GM19239 (cell line): Measurements from ENCODE around the gene LRIT3.

Experiments used
- DNase-seq: peaks from one replicate; pipeline ENCODE4 v3.0.0; 2011; ENCODE audit warnings: low spot score; ENCODE audit not compliant: insufficient read length
- FAIRE-seq: peaks from 2 replicates; lab custom pipeline; 2011; peaks lifted over from hg19 to GRCh38; lab: Jason Lieb, UNC

The LRIT3 gene, protein sequence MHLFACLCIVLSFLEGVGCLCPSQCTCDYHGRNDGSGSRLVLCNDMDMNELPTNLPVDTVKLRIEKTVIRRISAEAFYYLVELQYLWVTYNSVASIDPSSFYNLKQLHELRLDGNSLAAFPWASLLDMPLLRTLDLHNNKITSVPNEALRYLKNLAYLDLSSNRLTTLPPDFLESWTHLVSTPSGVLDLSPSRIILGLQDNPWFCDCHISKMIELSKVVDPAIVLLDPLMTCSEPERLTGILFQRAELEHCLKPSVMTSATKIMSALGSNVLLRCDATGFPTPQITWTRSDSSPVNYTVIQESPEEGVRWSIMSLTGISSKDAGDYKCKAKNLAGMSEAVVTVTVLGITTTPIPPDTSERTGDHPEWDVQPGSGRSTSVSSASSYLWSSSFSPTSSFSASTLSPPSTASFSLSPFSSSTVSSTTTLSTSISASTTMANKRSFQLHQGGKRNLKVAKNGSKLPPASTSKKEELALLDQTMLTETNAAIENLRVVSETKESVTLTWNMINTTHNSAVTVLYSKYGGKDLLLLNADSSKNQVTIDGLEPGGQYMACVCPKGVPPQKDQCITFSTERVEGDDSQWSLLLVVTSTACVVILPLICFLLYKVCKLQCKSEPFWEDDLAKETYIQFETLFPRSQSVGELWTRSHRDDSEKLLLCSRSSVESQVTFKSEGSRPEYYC

DNA sequence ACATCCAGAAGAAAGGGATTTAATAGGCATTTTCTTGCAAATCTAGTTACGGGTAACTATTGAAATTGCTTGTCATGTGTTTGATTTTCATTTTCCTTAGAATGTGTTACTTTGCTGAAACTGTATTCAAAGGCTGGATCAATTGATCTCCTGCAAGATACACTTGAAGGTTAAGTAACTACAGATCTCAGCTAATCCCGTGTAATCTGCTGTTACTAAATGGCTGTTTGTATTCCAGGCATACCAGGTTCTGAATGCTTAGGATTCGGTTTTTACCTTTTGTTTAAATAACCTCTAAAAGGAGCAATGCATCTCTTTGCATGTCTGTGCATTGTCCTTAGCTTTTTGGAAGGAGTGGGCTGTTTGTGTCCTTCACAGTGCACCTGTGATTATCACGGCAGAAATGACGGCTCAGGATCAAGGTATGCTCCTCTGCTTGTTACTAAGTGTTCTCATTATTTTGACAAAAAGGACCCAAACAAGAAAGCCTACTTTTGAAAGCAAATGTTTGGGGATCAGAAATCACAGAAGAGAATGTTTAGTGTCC lies at the start of gene LRIT3:
Gene LRIT3 (plus strand): TSS at position 212 of the 547 bp plus-strand sequence. CDS start 95 bp downstream, at position 307.
- FAIRE-seq = no peak
- no peak for DNase-seq

DNA sequence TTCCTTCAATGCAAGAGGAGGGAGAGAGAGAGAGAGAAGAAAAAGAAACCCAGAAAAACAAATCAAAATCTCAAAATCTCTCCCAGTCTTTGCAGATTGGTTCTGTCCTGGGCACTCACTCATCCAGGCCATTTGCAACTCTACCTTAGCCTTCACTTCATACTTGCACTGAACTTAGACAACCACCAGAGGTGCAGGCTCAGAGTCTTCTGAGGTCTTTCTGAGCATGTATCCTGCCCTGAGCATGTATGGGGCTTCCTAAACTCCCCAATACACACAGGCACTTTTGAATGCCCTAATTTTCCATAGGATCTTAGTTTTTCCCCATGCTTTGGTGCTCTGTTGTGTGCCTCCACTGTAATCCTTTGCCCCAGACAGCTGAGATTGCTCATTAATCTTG lies 49.0 kb upstream of the LRIT3 start:
- FAIRE-seq (no peak), DNase-seq (no peak)

DNA sequence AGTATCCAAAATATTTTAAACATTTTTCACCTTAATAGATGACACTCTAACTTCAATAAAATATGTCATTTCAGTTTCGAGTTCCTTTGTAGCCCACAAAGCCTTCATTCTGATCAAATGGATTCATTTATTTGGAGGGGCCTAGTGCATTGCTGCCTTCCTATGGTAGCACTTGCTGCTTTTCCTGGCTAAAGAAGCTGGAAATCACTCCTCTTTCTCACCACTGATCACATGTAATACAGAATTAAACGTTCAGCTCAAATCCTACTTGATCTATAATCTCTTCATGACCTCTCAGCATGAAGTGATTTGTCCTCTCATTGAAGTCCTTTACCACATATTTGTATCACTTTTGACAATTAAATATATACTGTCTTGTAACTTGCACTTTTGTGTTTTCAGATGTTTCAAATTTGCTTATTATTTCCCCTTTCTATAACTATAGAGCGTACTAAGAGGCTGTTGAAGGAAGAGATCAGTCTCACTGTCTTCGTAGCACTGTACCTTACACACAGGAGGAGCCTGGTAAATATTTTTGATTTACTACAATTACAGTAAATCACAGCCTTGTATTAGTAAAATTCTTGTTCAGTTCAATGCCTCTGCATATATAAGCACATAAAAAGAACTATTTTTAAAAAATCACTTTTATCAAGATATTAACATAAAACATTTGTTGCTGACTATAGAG lies 46.7 kb upstream of the LRIT3 start:
- DNase-seq (no peak), FAIRE-seq (no peak)

DNA sequence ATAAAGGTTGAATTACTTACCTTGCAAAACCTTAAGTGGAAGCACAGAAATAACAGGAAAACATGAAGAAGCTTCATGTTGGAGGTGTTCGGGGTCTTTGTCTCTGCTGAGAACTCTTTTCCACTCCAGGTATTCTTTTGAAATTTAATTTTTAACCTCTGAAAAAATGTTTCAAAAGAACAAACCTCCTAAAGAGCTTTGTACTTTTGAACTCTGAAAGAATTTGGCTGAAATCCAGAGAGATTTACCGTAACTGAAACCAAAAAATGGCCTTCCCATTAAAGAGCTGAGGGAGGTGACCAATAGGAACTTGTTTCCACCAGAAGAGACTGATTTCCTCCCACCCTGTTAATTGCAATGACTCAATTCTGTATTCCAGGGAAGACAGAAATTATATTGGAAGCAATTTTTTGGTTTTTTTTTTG lies 46.0 kb upstream of the LRIT3 start, which contains the start of gene CFI:
Gene CFI (minus strand): TSS at position 105 of the 425 bp plus-strand sequence. CDS start 28 bp downstream, at position 77.
- no peak for DNase-seq
- no peak for FAIRE-seq

DNA sequence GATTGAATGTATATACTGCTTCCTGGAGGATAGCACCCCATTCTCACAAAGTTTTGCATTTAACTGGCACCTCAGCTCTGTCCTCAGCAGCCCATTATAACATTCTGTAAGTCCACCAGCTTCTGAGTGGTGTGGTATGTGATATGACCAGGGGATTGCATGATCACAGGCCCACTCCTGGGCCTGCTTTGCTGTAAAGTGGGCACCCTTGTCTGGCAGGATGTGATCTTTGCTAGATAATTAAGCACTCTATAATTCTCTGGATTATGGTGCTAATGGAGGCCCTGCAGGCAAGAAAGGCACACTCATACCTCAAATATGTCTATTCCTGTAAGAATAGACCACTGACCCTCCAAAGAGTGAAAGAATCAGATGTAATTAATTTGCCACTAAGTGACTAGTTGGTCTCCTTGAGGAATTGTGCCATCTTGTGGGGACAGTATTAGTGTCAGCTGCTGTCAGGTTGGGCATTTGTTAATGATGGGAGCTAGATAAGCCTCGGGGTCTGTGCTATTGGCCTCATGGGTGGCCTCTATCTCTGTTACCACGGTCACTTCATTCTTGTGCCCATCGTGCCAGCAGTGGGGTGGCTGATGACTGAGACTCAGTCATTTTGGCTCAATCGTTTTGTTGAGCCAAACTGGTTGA lies 43.9 kb upstream of the LRIT3 start:
- FAIRE-seq = peak; percentile 51
- DNase-seq = no peak

DNA sequence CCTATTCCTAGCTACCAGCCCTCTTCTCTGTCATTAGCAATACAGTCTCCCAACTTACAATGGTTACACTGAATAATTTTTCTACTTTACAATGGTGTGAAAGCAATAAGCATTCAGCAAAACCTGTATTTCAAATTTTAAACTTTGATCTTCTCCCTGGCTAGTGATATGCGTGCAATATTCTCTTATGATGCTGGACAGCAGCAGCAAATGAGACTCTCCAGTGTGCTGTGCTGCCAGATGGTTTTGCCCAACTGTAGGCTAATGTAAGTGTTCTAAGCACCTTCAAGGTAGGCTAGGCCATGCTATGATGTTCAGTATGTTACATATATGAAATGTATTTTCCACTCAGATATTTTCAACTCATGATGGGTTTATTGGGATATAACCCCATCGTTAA lies 38.3 kb upstream of the LRIT3 start:
- no peak for DNase-seq
- FAIRE-seq = no peak

DNA sequence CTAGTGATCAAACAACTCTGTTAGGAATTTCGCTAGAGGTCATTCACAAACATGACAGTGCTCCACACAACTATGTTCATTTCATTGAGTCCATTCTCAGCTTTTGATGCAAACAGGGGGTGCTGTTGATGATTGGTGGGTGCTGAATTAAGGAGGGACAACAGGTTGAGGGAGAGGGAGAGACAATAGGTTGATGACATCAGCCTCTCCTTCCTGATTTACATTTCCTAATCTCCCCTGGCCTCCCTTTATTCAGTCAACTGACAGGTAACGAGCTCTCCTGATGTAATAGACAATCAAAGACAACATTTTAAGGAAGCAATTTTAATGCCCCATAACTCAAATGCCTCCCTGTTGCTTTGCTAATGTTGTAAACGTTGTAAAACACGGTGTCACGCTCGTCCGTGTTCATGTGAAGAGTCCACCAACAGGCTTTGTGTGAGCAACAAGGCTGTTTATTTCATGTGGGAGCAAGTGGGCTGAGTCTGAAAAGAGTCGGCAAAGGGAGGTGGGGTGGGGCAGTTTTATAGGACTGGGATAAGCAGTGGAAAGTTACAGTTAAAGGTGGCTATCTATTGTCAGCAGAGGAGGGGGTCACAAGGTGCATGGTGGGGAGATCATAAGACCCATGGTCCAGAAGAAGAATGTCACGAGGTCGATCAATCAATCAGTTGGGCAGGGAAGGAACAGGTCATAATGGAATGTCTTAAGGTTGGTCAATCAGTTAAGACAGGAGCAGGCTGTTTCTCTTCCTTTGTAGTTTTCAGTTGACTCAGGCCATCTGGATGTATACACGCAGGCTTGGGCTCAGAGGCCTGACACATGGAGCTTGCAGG lies 37.1 kb upstream of the LRIT3 start:
- FAIRE-seq (no peak), DNase-seq (no peak)

DNA sequence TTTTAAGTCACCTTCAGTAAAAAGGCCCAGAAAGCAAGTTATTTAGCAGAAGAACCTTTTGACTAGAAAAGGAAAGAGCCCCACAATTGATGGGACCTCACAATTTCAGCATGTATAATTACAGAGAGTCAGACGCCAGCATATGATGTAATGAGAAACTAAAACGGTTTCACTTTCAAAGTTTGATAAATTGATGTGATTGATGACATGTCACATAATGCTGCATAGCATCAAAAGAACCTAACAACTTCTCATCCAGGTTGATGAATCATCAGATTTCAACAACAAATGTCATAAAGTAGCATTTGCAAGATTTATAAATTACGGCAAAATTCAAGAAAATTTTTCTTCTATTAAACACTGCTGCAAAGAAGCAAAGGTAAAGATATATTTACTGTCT lies 36.2 kb upstream of the LRIT3 start:
- DNase-seq (no peak), FAIRE-seq (no peak)

DNA sequence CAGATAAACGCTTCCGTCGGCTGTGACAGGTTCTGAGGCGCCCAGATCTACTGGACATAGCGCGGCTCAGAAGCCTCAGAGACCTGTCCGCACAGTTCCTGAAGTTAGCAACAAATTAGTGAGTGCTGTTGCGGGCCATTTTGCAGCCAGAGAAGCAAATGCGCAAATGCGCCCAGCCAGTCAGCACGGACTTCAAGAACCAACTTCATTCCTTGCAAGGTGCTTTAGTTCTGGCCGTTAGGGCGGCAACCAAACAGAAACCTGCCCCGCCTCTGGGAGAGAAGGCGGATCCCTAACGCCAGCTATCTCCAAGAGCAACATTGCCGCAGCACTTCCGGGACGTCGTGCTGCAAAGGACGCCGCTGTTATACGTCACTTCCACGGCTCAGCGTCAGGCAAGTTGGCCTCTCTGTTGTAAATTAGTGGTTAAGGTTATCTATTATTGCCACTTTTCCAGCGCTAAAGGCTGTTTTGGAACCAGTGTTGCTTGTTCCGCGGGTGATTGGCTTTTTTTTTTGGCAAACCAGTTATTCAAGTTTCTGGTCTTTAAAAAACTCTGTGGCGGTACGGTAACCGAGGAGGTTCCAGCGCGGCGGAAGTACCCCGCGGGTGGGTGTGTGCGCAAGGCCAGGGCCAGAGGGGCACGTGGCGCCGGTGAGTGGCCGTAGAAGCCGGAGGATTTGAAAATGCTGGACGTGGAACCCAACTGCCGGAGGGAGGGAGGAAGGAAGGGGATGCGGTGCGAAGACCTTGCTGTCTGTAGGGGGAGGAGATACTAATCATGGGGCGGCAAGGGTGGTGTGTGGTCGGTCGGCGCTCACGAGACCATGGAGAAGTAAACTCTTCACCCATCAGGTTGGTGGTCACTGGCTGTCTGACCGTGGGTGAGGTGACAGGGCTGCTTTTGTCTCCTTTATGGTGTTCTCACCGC lies 32.5 kb upstream of the LRIT3 start, which contains the start of gene GAR1:
Gene GAR1 (plus strand): TSS at position 612 of the 931 bp plus-strand sequence. CDS start 403 bp downstream, outside the sequence.
- peak; percentile 76 for DNase-seq
- peak; percentile 99 for FAIRE-seq

DNA sequence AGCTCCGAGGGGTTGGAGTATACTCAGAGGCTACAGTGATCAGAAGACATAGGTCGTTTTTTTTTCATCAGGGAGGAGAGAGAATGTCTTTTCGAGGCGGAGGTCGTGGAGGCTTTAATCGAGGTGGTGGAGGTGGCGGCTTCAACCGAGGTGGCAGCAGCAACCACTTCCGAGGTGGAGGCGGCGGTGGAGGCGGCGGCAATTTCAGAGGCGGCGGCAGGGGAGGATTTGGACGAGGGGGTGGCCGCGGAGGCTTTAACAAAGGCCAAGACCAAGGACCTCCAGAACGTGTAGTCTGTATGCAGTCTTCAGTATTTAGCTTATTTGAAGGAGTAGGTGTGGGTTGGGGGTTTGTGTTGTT lies 31.8 kb upstream of the LRIT3 start:
- no peak for FAIRE-seq
- DNase-seq = no peak

DNA sequence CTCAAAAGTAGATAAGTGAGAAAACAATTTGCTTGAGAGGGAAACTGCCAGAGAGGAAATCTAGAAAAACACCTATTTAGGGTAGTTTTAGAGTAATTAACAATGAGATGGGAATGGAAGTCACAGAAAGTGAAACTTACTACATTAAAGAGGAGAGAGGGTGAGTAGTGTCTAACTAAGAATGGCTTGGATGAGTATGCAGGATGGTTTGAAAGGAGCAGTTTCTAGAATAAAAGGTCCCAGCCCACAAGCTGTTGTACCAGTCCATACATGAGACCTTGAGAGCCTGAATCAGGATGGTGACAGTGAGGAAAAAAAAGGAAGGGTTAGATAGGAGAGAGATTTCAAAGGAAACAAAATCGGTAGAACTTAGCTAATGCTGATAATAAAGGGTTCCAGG lies 31.0 kb upstream of the LRIT3 start:
- no peak for FAIRE-seq
- no peak for DNase-seq

DNA sequence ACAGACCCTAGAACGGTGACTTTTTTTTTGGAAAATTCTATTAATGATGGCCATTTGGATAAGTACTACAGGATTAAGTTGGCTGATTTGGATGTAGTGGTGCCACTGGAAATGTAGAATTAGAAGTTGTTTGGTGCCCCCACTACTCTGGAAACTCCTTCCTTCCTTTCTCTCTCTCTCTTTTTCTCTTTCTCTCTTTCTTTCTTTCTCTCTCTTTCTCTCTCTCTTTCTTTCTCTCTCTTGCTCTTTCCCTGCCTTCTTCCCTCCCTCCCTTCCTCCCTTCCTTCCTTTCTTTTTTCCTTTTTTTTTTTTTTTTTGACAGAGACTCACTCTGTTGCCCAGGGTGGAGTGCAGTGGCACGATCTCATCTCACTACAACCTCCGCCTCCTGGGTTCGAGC lies 29.6 kb upstream of the LRIT3 start:
- no peak for DNase-seq
- FAIRE-seq = no peak

DNA sequence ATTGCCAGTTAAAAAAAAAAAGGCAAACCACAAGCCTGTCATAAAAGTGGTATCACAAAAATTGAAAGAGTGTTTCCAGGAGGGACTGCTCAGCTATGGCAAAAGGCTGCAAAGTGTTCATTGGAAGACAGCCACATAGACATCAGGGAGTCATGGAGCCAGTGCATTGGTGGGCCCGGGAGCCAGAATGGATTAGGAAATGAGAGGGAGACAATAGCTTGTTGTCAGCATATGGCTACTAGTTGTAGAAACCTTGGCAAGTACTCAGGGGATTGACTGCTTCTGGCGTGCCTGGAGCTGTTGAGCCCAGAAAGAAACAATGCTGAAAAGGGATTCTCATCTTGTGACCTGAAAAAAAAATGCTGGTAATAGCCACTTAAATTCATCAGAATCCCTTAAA lies 27.3 kb upstream of the LRIT3 start:
- DNase-seq = no peak
- no peak for FAIRE-seq

DNA sequence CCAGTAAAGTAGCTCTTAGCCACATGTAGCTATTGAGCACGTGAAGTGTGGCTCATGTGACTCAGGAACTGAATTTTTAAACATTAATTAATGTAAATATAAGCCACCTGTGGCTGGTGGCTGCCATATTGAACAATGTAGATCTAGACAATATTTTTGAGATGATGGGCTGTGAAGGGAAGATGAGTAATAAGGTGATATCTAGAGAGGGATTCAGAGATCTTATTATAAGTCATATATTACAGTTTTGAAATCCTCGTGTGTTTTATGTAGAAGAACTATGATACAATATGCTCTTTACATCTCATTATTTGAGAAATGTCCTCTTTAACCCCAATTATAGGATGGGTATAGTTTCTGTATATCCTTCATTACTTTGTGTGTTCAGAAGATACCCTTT lies 26.7 kb upstream of the LRIT3 start:
- no peak for FAIRE-seq

DNA sequence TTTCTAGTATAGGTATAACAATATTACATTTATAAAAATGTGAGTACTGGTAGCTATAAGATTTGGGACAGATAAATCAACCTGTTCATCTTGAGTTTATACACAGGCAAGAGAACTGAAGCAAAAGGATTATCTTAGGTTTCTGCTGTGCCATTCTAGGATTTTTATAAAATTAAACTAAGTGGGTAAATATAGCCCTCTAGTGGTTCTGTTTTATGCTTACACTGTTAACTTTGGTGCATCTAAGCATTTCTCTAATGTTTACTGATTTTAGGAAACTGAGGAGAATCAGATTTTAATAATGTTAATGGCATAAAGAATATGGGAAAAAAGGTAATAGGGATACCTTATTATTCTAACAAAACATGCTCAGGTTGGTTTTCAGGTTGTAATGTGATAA lies 21.2 kb upstream of the LRIT3 start:
- FAIRE-seq = peak; percentile 4
- no peak for DNase-seq

More for the DNA sequence above, 26.7 kb upstream of the LRIT3 start:
- DNase-seq = no peak

DNA sequence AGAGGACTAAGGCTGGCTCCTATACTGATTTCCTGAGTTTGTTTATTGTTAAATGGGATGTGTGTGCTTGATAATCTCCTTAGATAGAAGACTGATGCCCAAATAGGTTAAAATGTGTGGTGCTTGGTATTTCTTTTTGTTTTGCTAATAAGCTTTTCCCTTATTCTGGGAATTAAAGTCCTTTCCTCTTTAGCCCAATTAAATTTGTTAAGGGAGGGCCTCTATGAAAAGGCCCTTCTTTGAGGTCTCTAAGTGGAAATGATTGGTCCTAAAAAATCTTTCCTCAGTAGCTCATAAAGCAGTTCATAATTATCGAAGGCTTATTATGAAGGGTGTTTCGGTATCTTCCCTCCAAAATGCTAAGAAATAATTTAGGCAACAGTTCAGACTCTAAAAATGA lies 20.2 kb upstream of the LRIT3 start, which contains the start of gene RRH:
Gene RRH (plus strand): TSS at position 301 of the 400 bp plus-strand sequence. CDS start 56 bp downstream, at position 357.
- FAIRE-seq (no peak), DNase-seq (no peak)

DNA sequence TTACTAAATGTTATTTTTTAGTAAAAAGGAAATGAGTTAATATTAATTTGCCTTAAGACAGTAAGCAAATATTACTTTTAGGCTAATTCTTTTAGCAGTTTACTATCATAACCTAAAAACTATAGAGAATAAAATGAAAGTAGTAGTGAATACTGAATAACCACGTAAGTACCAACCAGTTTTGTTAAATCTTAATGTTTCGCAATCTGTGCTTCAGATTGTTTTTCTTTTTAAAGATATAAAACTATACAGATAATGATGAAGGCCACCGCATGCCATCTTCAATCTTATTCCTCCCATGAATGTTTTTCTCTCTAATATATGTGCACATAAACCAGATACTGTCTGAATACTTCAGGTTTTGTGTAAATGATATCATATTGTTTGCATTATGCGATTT lies 14.2 kb upstream of the LRIT3 start:
- DNase-seq (no peak), FAIRE-seq (no peak)

DNA sequence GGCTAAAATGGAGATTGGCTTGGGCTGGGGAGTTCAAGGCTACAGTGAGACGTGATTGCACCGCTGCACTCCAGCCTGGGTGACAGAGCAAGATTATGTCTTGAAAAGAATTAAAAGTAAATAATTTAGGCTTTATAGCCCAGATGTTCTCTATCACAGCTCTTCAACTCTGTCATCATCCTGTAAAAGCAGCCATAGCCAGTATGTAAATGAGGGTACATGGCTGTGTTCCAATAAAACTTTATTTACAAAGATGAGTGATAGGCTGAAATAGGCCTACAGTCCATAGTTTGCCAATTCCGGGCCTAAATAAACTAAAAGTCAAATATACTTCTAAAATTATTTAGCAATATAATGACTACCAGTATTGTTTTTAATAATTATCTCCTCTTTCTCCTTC lies 10.9 kb upstream of the LRIT3 start:
- DNase-seq (no peak), FAIRE-seq (no peak)
